ENCODE results near the gene FBXO24.

Gene FBXO24

DNA sequence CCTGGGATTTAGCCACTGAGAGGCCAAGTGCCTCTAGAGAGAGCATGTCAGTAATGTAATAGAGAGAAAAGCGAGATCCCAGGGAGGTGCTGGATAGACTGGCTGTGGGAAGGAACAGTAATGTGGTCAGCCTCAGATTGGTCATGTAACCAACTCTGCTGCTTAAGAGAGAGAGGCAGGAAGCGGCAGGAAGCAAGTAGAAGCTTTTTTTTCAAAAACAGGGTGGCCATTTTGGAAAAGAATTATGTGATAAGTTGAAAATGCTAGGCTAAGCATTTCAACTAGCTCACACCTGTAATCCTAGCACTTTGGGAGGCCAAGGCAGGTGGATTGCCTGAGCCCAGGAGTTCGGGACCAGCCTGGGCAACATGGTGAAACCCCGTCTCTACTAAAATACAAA, 12.3 kb downstream of the FBXO24 start:
- DNase-seq = no peak

DNA sequence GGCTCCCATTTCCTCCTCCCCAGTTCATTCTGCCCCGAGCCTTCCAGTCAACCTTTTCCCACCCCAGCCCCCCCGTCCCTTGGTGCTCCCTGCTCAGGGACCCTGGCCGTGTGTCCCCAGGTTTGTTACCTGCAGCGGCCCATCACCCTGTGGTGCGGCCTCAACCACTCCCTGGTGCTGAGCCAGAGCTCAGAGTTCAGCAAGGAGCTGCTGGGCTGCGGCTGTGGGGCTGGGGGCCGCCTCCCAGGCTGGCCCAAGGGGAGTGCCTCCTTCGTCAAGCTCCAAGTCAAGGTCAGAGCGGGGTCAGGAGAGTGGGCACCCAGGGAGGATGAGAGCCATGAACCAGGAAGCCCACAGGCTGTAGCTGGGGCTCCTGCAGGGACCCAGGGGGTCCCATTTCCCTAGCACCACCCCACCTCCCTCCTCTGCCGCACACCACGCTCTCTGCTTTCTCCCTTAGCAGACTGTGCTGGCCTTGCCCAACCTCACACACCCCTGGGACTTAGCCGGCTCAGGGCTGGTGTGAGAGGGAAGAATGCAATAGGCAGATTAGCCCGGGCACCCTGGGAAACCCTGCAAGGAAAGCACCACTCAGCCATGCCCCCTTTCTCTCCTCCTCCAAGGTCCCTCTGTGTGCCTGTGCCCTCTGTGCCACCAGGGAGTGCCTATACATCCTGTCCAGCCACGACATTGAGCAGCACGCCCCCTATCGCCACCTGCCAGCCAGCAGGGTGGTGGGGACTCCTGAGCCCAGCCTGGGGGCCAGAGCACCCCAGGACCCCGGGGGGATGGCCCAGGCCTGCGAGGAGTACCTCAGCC, 14.0 kb downstream of the FBXO24 start:
- DNase-seq = peak in 1 of 2 experiments; percentile 21

GRCh38 chr7:100600730-100601038, 14.6 kb downstream of the FBXO24 start:
- no peak for DNase-seq

- peak in 1 of 2 experiments; percentile 29 for DNase-seq
These were observed 17.0 kb downstream of the FBXO24 start for GRCh38 chr7:100602889-100603725.

DNA sequence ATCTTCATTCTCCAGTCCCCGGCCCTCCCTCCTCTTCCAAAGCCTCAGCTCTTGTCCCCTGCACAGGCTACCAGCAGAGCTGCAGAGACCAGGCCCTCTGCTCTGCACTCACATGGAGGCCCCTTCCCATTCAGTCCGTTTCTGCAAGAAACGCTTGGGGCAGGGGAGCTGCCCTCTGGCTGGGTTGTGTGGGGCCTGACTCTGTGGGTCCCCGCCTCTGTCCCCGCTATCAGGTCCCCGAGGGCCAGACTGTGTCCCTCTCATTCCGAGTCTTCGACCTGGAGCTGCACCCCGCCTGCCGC, 17.5 kb downstream of the FBXO24 start:
- peak in 1 of 2 experiments; percentile 63 for DNase-seq

- DNase-seq = peak in 1 of 2 experiments; percentile 82
These were observed 18.2 kb downstream of the FBXO24 start for GRCh38 chr7:100604028-100604975.

DNA sequence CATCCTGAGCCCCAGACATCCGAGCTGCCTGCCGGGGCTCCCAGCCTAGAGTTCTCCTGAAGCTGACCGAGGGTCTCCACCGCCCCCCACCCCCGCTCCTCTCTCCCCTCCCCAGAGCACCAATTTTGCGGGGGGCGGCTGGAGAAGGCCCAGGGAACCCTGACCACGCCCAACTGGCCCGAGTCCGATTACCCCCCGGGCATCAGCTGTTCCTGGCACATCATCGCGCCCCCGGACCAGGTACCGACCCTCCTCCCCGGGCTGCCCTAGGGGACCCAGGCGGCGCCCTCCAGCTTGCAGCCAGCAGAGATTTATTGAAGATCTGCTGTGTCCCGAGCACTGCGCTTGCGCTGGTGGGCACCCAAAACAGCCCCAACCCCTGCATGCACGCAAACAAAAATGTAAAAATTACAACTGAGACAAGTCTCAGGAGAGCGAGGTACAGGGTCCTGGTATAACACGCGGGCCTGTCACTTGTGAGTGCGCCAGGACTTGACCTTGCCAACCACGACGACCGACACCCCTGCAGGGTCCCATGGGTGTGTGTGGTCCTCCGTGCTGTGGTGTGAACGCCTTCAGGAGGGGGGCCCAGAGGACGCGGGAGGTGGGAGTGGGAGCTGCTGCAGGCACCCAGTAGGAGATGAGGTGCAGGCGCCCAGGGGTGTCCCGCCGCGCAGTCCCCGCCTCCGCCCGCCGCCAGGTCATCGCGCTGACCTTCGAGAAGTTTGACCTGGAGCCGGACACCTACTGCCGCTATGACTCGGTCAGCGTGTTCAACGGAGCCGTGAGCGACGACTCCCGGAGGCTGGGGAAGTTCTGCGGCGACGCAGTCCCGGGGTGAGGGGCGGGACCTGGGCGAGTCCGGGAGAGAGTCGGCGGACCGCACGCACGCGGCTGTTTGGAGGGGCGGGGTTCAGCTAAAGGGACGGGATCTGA, 19.1 kb downstream of the FBXO24 start:
- DNase-seq = peak in 1 of 2 experiments; percentile 51

- DNase-seq = no peak
These were observed 20.2 kb downstream of the FBXO24 start for GRCh38 chr7:100606313-100606712.

- no peak for DNase-seq
These were observed 21.0 kb downstream of the FBXO24 start for GRCh38 chr7:100607111-100607510.

GRCh38 chr7:100609958-100610357, 23.8 kb downstream of the FBXO24 start:
- DNase-seq = no peak

DNA sequence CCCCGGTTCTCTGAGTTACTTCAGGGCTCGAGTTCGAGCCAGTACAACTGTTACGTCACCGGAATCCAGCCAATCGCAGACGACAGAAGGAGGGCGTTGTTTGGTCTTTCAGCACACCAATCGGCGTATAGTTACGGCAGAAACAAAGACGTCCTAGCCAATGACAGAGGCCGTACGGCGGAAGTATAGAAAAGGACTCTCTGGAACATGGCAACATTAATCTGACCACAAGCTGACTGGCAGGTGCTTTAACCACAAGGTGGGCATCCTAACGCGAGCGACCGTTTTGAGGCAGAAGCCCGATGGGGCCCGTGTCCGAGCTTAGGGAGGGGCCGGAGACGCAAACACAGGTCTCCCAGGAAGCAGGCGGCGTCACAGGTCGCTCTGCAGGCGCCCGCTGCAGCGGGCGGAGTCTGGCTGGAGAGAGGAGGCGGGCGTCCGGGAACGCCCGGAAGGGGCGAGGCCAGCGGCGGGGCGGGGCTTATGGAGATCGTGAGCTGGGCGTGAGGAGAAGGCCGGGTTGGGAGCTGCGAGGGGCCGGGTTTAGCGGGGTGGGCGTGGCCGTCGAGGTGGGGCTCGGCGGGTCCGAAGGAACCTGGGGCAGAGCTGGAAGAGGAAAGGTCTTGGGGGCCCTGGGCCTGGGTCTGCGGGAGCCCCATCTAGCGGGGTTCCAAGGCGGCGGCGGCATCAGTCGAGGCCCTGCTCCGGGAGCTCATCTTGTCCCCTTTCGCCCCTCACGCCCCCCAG, 26.0 kb downstream of the FBXO24 start, which contains the start of gene MOSPD3:
MOSPD3 (plus strand) TSS at position 558 of the 747 bp plus-strand sequence. CDS start 252 bp downstream, outside the sequence.
- DNase-seq = peak; percentile 99 to 100

GRCh38 chr7:100612730-100613390, 26.7 kb downstream of the FBXO24 start:
- DNase-seq = peak in 1 of 2 experiments; percentile 49

DNA sequence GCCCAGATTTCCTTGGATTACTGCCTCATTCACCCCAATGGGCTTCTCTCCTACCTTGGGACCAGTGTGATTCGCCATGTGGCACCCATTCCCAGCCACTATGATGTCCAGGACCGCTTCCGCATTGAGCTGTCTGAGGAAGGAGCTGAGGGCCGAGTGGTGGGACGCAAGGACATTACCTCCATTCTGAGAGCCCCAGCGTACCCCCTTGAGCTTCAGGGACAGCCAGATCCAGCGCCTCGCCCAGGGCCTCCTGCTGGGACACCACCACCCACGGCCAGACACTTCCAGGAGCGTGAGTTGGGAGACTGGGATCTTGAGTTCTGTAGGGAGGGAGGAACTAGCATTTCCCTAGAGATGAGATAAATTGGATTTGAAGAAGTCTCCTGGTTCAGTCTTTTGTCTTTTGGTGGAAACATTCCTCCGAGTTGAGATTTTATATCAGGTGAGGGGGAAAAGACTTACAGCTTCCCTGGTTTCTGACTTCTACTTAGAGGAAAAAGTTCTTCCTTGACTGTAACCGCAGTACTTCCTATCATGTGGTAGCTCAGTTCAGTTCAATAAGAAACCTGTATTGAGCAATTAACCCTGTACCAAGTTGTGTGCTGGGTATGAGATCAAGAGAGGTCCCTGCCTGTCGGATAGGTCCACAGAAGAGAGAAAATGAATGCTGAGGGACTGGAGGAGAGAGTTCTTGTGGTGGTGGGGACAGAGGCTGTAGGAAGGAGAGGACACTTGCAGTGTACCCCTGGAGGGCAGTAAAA, 27.5 kb downstream of the FBXO24 start:
- DNase-seq = no peak

DNA sequence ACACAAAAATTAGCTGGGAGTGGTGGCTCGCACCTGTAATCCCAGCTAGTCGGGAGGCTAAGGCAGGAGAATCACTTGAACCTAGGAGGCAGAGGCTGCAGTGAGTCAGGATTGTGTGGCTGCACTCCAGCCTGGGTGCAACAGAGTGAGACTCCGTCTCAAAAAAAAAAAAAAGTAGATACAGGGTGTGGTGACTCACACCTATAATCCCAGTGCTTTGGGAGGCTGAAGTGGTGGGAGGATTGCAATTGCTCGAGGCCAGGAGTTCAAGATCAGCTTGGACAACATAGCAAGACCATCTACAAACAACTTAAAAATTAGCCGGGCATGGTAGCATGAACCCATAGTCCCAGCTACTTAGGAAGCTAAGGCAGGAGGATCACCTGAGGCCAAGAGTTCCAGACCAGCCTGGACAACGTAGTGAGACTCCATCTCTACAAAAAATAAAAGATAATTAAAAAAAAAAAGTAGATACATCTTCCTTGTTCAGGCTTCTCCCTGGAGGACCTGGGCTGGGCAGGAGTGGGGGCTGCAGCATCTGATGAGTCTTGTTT, 28.3 kb downstream of the FBXO24 start:
- no peak for DNase-seq

GRCh38 chr7:100620239-100620638, 34.1 kb downstream of the FBXO24 start:
- no peak for DNase-seq

GRCh38 chr7:100620804-100621203, 34.7 kb downstream of the FBXO24 start:
- DNase-seq = no peak

DNA sequence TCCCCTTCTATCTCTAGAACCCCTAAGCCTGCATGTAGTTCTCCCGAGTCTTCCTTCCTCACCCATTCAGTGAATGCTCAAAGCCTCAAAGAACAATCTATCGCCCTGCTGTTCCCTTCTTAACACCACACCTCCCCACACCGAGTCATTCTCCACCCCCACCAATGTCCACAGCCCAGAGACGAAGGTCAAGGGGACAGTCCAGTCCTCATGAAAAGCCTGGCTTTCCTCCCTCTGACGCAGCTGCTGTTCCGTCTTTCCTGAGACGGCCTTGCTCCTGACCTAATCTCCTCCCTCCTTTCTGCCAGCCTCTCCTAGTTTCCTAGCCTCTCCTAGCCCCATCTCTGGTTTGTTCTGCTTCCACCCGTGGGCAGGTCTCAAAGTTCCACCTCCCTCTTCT, 35.4 kb downstream of the FBXO24 start:
- no peak for DNase-seq

GRCh38 chr7:100623951-100624824, 38.1 kb downstream of the FBXO24 start:
- no peak for DNase-seq
